Upper lobe of left lung (tissue), 4 donors: ENCODE results near the gene PDCD11.

Source experiments
- POLR2A ChIP-seq, 4 donors: fragments of 450-650 bp; IDR thresholded peaks; one replicate each; pipeline ENCODE4 v1.5.1; 2016 to 2017; ENCODE audit warnings: antibody characterized with exemption in 4 of 4, mild to moderate bottlenecking in 2 of 4
- TF ChIP-seq, protein P1 (sequence below), 6 experiments: fragments of 450-650 bp in 4 of 6; fragments of 200-600 bp in 2 of 6; sonication (generic) in 2 of 6; IDR thresholded peaks; one replicate each; pipeline ENCODE4 v1.5.1; 2016 to 2019; ENCODE audit warnings: antibody characterized with exemption in 6 of 6

DNA sequence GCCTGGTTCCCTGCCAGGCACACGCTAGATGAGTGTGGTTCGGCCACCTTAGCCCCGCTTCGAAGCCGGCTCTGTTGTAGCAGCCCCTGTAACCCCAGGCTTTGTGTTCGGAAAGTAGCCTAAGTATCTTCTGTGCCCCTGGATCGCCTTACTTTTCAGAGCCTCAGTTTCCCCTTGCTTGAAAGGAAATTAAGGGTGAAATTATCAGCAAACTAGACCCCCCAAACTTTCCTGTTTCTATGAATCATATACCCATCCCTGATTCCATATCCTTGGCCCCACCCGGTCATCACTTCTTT lies 312 bp downstream of the PDCD11 start:
- TF ChIP-seq, protein P1, sequence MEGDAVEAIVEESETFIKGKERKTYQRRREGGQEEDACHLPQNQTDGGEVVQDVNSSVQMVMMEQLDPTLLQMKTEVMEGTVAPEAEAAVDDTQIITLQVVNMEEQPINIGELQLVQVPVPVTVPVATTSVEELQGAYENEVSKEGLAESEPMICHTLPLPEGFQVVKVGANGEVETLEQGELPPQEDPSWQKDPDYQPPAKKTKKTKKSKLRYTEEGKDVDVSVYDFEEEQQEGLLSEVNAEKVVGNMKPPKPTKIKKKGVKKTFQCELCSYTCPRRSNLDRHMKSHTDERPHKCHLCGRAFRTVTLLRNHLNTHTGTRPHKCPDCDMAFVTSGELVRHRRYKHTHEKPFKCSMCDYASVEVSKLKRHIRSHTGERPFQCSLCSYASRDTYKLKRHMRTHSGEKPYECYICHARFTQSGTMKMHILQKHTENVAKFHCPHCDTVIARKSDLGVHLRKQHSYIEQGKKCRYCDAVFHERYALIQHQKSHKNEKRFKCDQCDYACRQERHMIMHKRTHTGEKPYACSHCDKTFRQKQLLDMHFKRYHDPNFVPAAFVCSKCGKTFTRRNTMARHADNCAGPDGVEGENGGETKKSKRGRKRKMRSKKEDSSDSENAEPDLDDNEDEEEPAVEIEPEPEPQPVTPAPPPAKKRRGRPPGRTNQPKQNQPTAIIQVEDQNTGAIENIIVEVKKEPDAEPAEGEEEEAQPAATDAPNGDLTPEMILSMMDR (IDR thresholded peaks at IDR 0.05) = no peak
- TF ChIP-seq POLR2A (IDR thresholded peaks at IDR 0.05) = no peak
